Natural killer cell (primary cell): ENCODE results near the gene CSNK1G1. TPM values are rescaled to one million over a fixed set of nuclear protein-coding genes. Genes with fewer than 3 reads are reported as not detected.

Experiments used
- ATAC-seq, 3 donors: fragments of 150-1000 bp in 2 of 3; fragments of 200-7000 bp in 1 of 3; cut with Tn5 transposase; 1 replicate in 1 of 3; 2 replicates in 2 of 3; pipeline ENCODE4 v1.10.0; 2021; ENCODE audit warnings: mild to moderate bottlenecking in 2 of 3, moderate library complexity in 2 of 3
- DNase-seq, 2 donors: peaks; one replicate each; pipeline versions ENCODE4 v3.0.0 to v3.0.0-alpha.2; 2013 to 2021; ENCODE audit warnings: mixed read lengths in 1 of 2
- H3K27ac ChIP-seq: one replicate; pipeline ENCODE4 v1.5.1; 2013; ENCODE audit warnings: mild to moderate bottlenecking, low read length
- H3K27me3 ChIP-seq: one replicate; pipeline ENCODE4 v1.6.1; 2013; ENCODE audit warnings: low read length; ENCODE audit not compliant: control insufficient read depth, insufficient read depth
- H3K36me3 ChIP-seq: one replicate; pipeline ENCODE4 v1.6.1; 2013; ENCODE audit warnings: low read length; ENCODE audit not compliant: control insufficient read depth, insufficient read depth
- H3K4me1 ChIP-seq: one replicate; pipeline ENCODE4 v1.6.1; 2013; ENCODE audit warnings: low read length; ENCODE audit not compliant: control insufficient read depth, insufficient read depth
- H3K4me3 ChIP-seq: one replicate; pipeline ENCODE4 v1.5.1; 2013; ENCODE audit warnings: low read length
- H3K9me3 ChIP-seq: one replicate; pipeline ENCODE4 v1.6.1; 2013; ENCODE audit warnings: low read length; ENCODE audit not compliant: control insufficient read depth, insufficient read depth
- H3K27ac Mint-ChIP-seq, 2 donors: one replicate each; pipeline ENCODE4 v1.8.0; 2022; ENCODE audit warnings: mild to moderate bottlenecking in 2 of 2, mixed read lengths in 2 of 2, moderate library complexity in 1 of 2
- H3K27me3 Mint-ChIP-seq, 2 donors: one replicate each; pipeline ENCODE4 v1.8.0; 2022; ENCODE audit warnings: low read depth in 2 of 2, mixed read lengths in 2 of 2
- H3K36me3 Mint-ChIP-seq: one replicate; pipeline ENCODE4 v1.8.0; 2022; ENCODE audit warnings: mixed read lengths
- H3K4me1 Mint-ChIP-seq, 2 donors: one replicate each; pipeline ENCODE4 v1.8.0; 2022; ENCODE audit warnings: mixed read lengths in 2 of 2
- H3K4me3 Mint-ChIP-seq: one replicate; pipeline ENCODE4 v1.8.0; 2022; ENCODE audit warnings: mild to moderate bottlenecking, moderate library complexity, mixed read lengths
- H3K9me3 Mint-ChIP-seq, 2 donors: one replicate each; pipeline ENCODE4 v1.8.0; 2022; ENCODE audit warnings: mixed read lengths in 2 of 2
- WGBS: methylation state at CpG from one replicate; pipeline ENCODE4 v1.1.7; 2013; ENCODE audit warnings: missing lambda C conversion rate; ENCODE audit not compliant: insufficient coverage; 5-methylcytosine and 5-hydroxymethylcytosine counted together
- intact Hi-C: fragments of 100-400 bp; cut with micrococcal nuclease; formaldehyde crosslinking; loops from one replicate; pipeline ENCODE4 v1.14.2; 2022
- total RNA-seq, 4 donors: library from RNA; stranded (reverse); fragments of 120-200 nt in 1 of 4; gene quantifications; one replicate each; pipeline versions ENCODE4 v1.2.3 to v1.2.4, GENCODE V29; 2013 to 2022
- TF ChIP-seq, protein P1 (sequence below): fragments of 200-600 bp; IDR thresholded peaks from one replicate; pipeline ENCODE4 v1.8.0; 2022; ENCODE audit warnings: antibody characterized with exemption

The CSNK1G1 gene
- total RNA-seq, 3 donors from 2014 or later (not counting 1 experiment from before 2014, with no cell fraction given) = 26.2 to 36.8 (median 34.0) TPM

DNA sequence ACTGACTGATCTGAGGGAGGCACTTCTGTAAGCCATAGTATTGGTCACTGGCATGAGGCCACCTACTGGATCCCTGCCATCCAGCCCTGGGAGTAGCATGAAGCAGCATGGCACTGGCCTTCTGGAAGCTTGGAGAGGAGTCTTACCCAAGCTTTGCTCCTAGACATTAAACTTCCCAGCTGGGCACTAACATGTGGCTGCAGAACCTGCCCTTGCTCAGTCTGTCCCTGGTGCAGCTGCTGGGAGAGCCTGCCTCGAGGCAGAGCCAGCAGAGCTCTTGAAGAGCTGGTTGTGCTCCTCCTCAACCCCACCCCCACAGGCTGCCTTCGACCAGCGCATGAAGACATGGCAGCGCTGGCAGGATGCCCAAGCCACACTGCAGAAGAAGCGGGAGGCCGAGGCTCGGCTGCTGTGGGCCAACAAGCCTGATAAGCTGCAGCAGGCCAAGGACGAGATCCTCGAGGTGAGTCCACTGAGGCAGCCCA, 221.6 kb downstream of the CSNK1G1 start:
- no peaks in the 10 kb centered on the region for H3K9me3 Mint-ChIP-seq

DNA sequence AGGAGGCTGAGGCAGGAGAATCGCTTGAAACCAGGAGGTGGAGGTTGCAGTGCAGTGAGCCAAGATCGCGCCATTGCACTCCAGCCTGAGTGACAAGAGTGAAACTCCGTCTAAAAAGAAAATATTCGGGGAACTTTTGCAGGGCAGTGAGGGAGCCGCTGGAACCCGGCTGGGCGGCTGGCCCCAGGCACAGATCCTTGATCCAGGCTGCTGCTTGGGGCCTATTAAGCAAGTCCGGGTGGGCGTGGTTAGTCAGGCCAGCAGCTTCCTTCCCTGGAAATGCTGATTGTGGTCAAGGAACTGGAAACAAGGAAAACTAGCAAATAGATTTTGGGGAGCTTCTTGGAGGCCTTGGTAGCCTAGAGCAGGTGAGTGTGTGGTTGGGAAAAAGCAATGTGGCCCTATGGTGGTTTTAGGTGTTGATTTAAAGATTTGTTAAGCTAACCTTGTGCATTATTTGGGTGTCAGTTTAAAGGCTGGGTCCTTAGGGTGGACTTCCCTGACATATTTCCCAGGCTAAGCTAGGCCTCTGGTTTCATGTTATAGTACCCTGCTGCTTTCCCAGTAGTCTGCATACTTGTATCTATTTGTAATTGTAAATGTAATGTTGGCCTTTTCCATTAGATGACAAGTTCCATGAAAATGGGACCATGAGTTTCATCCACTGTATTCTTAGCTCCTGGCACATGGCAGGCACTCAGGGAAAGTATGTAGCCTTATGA, 222.2 kb downstream of the CSNK1G1 start:
- Histone ChIP-seq H3K9me3 (no peaks in the 10 kb centered on the region), H3K27ac (no peak overlapping the region), H3K4me3 (no peak overlapping the region), H3K27me3 (no peaks in the 10 kb centered on the region), H3K36me3 (peaks cover 82% of the 10 kb centered on the region), H3K4me1 (no peaks in the 10 kb centered on the region)
- no peak overlapping the region for H3K4me3 Mint-ChIP-seq
- 97% methylated on average over 10 of the region's 10 CpGs for WGBS
- DNase-seq (no peak), ATAC-seq (no peak)
- peaks cover 0 to 8% of the 10 kb centered on the region in 2 donors for H3K4me1 Mint-ChIP-seq
- no peaks in the 10 kb centered on the region for H3K9me3 Mint-ChIP-seq
- no peaks in the 10 kb centered on the region for H3K27me3 Mint-ChIP-seq
- peaks cover 13% of the 10 kb centered on the region for H3K36me3 Mint-ChIP-seq
- intact Hi-C loops = no loop called here
- TF ChIP-seq, protein P1, sequence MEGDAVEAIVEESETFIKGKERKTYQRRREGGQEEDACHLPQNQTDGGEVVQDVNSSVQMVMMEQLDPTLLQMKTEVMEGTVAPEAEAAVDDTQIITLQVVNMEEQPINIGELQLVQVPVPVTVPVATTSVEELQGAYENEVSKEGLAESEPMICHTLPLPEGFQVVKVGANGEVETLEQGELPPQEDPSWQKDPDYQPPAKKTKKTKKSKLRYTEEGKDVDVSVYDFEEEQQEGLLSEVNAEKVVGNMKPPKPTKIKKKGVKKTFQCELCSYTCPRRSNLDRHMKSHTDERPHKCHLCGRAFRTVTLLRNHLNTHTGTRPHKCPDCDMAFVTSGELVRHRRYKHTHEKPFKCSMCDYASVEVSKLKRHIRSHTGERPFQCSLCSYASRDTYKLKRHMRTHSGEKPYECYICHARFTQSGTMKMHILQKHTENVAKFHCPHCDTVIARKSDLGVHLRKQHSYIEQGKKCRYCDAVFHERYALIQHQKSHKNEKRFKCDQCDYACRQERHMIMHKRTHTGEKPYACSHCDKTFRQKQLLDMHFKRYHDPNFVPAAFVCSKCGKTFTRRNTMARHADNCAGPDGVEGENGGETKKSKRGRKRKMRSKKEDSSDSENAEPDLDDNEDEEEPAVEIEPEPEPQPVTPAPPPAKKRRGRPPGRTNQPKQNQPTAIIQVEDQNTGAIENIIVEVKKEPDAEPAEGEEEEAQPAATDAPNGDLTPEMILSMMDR = no peak
- H3K27ac Mint-ChIP-seq = no peak overlapping the region

More for the DNA sequence above, 221.6 kb downstream of the CSNK1G1 start:
- Mint-ChIP-seq H3K4me3 (no peak overlapping the region), H3K4me1 (peaks cover 0 to 8% of the 10 kb centered on the region in 2 donors), H3K27ac (no peak overlapping the region), H3K36me3 (peaks cover 13% of the 10 kb centered on the region), H3K27me3 (no peaks in the 10 kb centered on the region)
- H3K27me3 ChIP-seq = no peaks in the 10 kb centered on the region
- H3K4me1 ChIP-seq = no peaks in the 10 kb centered on the region
- TF ChIP-seq, protein P1 = no peak
- no peak for ATAC-seq
- peaks cover 80% of the 10 kb centered on the region for H3K36me3 ChIP-seq
- no peak for DNase-seq
- intact Hi-C loops = no loop called here
- WGBS = 80% methylated on average over 9 of the region's 9 CpGs
- H3K4me3 ChIP-seq = no peak overlapping the region
- H3K27ac ChIP-seq = no peak overlapping the region
- no peaks in the 10 kb centered on the region for H3K9me3 ChIP-seq

DNA sequence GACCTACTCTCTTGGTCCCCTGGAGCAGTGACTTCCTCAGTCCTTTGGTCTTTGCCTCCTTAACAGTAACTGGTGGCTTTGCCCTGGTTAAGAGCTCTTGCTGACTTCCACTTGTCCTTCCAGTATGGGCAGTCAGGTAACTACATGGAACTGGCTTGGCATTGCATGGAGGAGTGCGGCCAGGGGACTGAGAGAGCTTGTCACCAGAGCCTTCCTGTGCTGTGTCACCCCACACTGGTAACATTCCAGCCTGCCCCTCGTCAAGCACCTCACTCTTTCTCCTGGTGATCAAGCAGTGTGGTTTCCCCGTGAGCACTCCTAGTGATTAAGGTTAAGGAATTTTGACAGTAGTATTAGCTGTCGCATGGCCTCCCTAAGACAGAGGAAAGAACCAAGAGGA, 223.8 kb downstream of the CSNK1G1 start:
- Histone ChIP-seq H3K27ac (no peak overlapping the region), H3K4me3 (no peak overlapping the region), H3K36me3 (peaks cover 83% of the 10 kb centered on the region), H3K4me1 (no peaks in the 10 kb centered on the region), H3K9me3 (no peaks in the 10 kb centered on the region), H3K27me3 (no peaks in the 10 kb centered on the region)
- TF ChIP-seq, protein P1 = no peak
- Mint-ChIP-seq H3K36me3 (peaks cover 18% of the 10 kb centered on the region), H3K4me1 (peaks cover 11 to 12% of the 10 kb centered on the region in 2 donors), H3K9me3 (no peaks in the 10 kb centered on the region), H3K27me3 (no peaks in the 10 kb centered on the region), H3K4me3 (no peak overlapping the region), H3K27ac (no peak overlapping the region)
- ATAC-seq = no peak
- DNase-seq = no peak
- intact Hi-C loops = no loop called here
- 96% methylated on average over 4 of the region's 4 CpGs for WGBS
